ENCODE data around the gene NID2. TPM values are rescaled to one million over a fixed set of nuclear protein-coding genes. Genes with fewer than 3 reads are reported as not detected.

The NID2 gene
- total RNA-seq, 1 experiment from 2014 or later = 6.6 TPM

DNA sequence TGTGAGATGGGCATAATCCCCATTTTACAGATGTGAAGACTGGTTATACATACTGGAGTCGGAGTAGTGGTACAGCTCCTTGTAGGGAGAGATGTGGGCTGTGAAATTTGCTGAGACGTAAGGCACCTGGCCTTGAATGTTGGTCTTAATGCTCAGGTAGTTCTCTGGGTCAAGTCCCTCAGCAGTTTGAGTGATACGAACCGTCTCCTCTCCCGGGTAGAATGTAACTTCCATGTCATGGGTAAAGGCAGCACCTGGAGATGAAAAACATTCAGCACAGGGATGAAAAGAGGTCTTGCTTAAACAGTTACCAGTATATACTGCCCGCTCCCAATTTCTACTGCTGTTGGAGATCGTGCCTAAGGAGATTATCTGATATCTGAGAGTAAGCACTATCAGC, 28.3 kb downstream of the NID2 start:
- H3K79me1 ChIP-seq (ENCODE audit: insufficient read depth, low read depth, low read length, poor library complexity, severe bottlenecking) = no peaks in the 10 kb centered on the region
- no peak for DNase-seq
- H2BK120ac ChIP-seq (ENCODE audit: low read depth, low read length, poor library complexity, severe bottlenecking) = no peak overlapping the region
- no peak overlapping the region for H4K5ac ChIP-seq (ENCODE audit: insufficient read length, low read depth, low read length)
- Mint-ChIP-seq H3K9me3 (peaks cover 0 to 3% of the 10 kb centered on the region in 2 experiments; a peak in 1 of 5 replicates), H3K27me3 (ENCODE audit: low read depth) (no peaks in the 10 kb centered on the region; the same call in 1 of the 2 replicates), H3K4me3 (no peak overlapping the region), H3K4me1 (peaks cover 2 to 3% of the 10 kb centered on the region in 2 experiments), H3K36me3 (ENCODE audit: insufficient read depth in 1 of 3, low read depth in 3 of 3) (no peaks in the 10 kb centered on the region), H3K27ac (0 out of 7 replicates have a peak overlapping the region, but pooled peaks of 1 of the 3 experiments have one; percentile 37)
- H3K23ac ChIP-seq (ENCODE audit: insufficient read length, low read depth, low read length) = no peak overlapping the region
- H4K8ac ChIP-seq (replicated peaks; ENCODE audit: insufficient read length, low read depth, low read length) = no peak overlapping the region
- no peak overlapping the region for H2BK20ac ChIP-seq (ENCODE audit: low read depth, low read length, poor library complexity, severe bottlenecking)
- no peak overlapping the region for H3K9ac ChIP-seq (ENCODE audit: extremely low read depth, insufficient read length, low read length)
- no peak overlapping the region for H2BK15ac ChIP-seq (ENCODE audit: low read depth, low read length)
- H3K4me1 ChIP-seq (ENCODE audit: insufficient read depth, low read length) = no peaks in the 10 kb centered on the region
- H3K14ac ChIP-seq (ENCODE audit: insufficient read depth, low read length) = no peak overlapping the region
- no peak overlapping the region for H3K4ac ChIP-seq (ENCODE audit: low read depth, low read length)
- H3K27me3 ChIP-seq (ENCODE audit: insufficient read depth, low read length) = no peaks in the 10 kb centered on the region
- H3K9me3 ChIP-seq (ENCODE audit: control insufficient read depth, low read depth, low read length) = no peaks in the 10 kb centered on the region
- H4K91ac ChIP-seq (ENCODE audit: insufficient read length, low read depth, low read length) = no peak overlapping the region
- no peak overlapping the region for H2BK5ac ChIP-seq (ENCODE audit: insufficient read length, low read length)
- H3K4me2 ChIP-seq (ENCODE audit: insufficient read depth, insufficient read length, low read length) = no peak overlapping the region
- H4K20me1 ChIP-seq (ENCODE audit: control insufficient read depth, insufficient read depth, insufficient read length) = no peaks in the 10 kb centered on the region
- TF ChIP-seq, protein P1, sequence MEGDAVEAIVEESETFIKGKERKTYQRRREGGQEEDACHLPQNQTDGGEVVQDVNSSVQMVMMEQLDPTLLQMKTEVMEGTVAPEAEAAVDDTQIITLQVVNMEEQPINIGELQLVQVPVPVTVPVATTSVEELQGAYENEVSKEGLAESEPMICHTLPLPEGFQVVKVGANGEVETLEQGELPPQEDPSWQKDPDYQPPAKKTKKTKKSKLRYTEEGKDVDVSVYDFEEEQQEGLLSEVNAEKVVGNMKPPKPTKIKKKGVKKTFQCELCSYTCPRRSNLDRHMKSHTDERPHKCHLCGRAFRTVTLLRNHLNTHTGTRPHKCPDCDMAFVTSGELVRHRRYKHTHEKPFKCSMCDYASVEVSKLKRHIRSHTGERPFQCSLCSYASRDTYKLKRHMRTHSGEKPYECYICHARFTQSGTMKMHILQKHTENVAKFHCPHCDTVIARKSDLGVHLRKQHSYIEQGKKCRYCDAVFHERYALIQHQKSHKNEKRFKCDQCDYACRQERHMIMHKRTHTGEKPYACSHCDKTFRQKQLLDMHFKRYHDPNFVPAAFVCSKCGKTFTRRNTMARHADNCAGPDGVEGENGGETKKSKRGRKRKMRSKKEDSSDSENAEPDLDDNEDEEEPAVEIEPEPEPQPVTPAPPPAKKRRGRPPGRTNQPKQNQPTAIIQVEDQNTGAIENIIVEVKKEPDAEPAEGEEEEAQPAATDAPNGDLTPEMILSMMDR (conservative IDR thresholded peaks at IDR 0.05) = no peak
- no peaks in the 10 kb centered on the region for H3K79me2 ChIP-seq (ENCODE audit: insufficient read depth, low read length)
- WGBS (ENCODE audit: extremely low coverage, insufficient read length, low lambda C conversion rate) = no CpG with 5 or more reads among the region's 7 CpGs
- H2AFZ ChIP-seq (ENCODE audit: low read length) = no peak overlapping the region
- no peak overlapping the region for H3K18ac ChIP-seq (ENCODE audit: insufficient read length, low read depth, low read length)
- H2AK5ac ChIP-seq (ENCODE audit: insufficient read length, low read length) = no peak overlapping the region
- no peak overlapping the region for H3K27ac ChIP-seq (ENCODE audit: insufficient read length, low read depth, low read length)
- no peaks in the 10 kb centered on the region for H3K23me2 ChIP-seq (ENCODE audit: insufficient read length, low read depth, low read length, poor library complexity, severe bottlenecking)
- H3T11ph ChIP-seq (ENCODE audit: low read length) = no peak overlapping the region
- no peak overlapping the region for H3K56ac ChIP-seq (ENCODE audit: insufficient read length, low read depth, low read length)
- no peak overlapping the region for H2BK12ac ChIP-seq (ENCODE audit: insufficient read length, low read depth, low read length)

Measured in H9 (cell line).